Measurements from ENCODE around the gene CLBA1. TPM values are rescaled to one million over a fixed set of nuclear protein-coding genes. Genes with fewer than 3 reads are reported as not detected.

Gene CLBA1
- total RNA-seq, 4 donors from 2014 or later = 16.8 to 31.6 (median 20.9) TPM

DNA sequence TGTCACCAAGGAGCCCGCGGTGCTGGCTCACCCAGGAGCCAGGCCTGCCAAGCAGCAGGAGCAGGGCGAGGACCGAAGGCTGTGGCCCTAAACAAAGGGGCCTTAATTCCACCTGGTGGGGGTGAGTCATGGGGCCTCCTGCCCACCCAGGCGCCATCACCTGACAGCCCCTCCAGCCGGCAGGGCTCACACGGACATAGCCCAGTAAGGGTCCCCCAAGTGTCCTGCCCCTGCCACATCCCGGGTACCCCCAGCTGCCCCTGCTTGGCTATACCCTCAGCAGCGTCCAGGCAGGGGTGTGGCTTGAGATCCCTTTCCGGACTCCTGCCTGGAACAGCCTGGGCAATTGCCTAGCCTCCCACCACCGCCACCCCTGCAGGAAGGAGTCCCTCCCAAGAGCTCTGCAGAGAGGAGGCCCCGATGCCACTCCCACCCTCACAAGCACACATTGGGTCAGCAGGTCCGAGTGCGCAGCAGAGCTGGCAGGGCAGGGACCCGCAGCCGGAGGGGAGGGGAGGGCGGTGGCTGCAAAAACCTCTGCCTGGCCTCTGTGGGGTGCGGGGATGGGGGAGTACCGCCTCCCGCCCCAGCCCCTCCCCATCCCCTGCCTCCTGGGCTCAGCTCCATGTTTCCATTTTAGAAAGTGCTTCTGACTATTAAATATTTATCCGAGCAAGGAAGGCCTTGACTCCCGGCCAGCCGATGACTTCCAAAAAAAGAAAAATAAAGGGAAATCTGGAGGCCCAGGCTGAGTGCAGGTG lies 12.0 kb upstream of the CLBA1 start:
- peak overlapping the region in 1 of 3 donors; percentile 15 for H3K4me3 ChIP-seq (replicated peaks in 1 of 3)
- peaks cover 59 to 92% of the 10 kb centered on the region in 2 donors for H3K4me1 ChIP-seq
- intact Hi-C loops (cut with DNase I) = loop anchor here (2.0 to 10.0 kb wide), 2 partner anchors 73 to 149 kb away; no protein-coding TSS in a partner anchor
- no peaks in the 10 kb centered on the region for H3K36me3 ChIP-seq
- TF ChIP-seq POLR2A (IDR thresholded peaks at IDR 0.05) = no peak
- TF ChIP-seq, protein P1, sequence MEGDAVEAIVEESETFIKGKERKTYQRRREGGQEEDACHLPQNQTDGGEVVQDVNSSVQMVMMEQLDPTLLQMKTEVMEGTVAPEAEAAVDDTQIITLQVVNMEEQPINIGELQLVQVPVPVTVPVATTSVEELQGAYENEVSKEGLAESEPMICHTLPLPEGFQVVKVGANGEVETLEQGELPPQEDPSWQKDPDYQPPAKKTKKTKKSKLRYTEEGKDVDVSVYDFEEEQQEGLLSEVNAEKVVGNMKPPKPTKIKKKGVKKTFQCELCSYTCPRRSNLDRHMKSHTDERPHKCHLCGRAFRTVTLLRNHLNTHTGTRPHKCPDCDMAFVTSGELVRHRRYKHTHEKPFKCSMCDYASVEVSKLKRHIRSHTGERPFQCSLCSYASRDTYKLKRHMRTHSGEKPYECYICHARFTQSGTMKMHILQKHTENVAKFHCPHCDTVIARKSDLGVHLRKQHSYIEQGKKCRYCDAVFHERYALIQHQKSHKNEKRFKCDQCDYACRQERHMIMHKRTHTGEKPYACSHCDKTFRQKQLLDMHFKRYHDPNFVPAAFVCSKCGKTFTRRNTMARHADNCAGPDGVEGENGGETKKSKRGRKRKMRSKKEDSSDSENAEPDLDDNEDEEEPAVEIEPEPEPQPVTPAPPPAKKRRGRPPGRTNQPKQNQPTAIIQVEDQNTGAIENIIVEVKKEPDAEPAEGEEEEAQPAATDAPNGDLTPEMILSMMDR (IDR thresholded peaks at IDR 0.05) = no peak
- H3K9me3 ChIP-seq = no peaks in the 10 kb centered on the region
- H3K27me3 ChIP-seq = no peaks in the 10 kb centered on the region
- peak; percentile 74 for DNase-seq
- H3K27ac ChIP-seq = peak overlapping the region; percentile 78 to 94 (median 84)
- 26 to 33% methylated on average over 13 of the region's 23 CpGs for WGBS, 2 donors

DNA sequence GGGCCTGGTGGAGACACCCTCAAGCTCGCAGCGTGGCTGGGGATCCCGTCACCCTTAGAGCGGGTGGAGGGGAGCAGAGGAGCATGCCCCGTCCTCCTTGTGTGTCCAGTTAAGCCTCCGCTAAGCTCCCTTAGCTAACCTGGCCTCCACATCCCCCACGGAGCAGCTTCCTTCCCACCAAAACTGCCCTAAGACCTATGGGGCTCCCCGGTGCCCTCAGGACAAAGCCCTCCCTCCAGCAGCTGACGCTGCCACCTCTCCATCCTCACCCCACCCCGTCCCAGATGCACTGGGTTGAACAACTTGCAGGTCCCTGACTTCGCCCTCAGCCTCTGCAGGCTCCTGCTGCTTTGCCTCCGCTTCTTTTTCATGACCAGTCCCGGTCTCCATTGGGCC lies 11.4 kb upstream of the CLBA1 start:
- peak overlapping the region; percentile 78 to 94 (median 84) for H3K27ac ChIP-seq
- TF ChIP-seq POLR2A (IDR thresholded peaks at IDR 0.05) = no peak
- DNase-seq = no peak
- no peaks in the 10 kb centered on the region for H3K36me3 ChIP-seq
- WGBS, 2 donors = 54 to 64% methylated on average over 13 of the region's 13 CpGs
- intact Hi-C loops (cut with DNase I) = loop anchor here (2.0 to 10.0 kb wide), 2 partner anchors 73 to 149 kb away; no protein-coding TSS in a partner anchor
- H3K4me1 ChIP-seq = peaks cover 53 to 92% of the 10 kb centered on the region in 2 donors
- no peaks in the 10 kb centered on the region for H3K27me3 ChIP-seq
- no peak overlapping the region for H3K4me3 ChIP-seq (replicated peaks in 1 of 3)
- H3K9me3 ChIP-seq = no peaks in the 10 kb centered on the region

DNA sequence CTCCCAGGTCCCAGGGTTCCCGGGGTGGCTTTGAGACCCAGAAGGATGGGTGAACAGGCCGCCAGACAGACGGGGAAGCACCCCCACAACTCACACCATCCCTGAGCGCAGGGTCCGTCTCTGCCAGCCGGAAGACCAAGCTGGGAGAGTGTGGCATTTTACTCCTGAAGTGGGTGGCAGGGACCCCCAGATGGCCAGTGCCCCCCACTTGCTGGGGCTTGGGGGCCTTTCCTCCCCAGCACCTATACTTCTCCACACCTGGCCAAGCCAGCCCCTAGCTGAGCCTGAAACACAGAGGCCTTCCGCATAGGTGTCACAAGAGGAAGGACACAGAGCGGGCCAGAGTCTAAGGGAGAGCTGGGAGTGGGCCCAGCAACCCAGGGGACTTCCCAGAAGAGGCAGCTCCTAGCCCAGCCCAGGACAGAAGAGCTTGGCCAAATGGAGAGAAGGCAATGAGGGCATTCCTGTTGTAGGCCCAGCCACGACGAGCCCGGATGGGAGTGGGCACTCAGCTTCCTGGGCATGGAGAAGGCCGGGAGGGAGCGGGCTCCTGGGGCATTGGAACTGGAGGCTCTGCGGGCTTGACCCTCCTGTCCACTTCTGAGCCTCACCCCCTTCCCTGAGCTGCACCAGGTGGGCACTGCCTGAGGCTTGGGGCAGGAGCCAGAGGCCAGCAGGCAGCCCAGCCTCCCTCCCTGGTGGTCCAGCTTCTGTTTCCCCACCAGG lies 10.8 kb upstream of the CLBA1 start:
- no peaks in the 10 kb centered on the region for H3K9me3 ChIP-seq
- H3K4me3 ChIP-seq (replicated peaks in 1 of 3) = no peak overlapping the region
- intact Hi-C loops (cut with DNase I) = loop anchor here (2.0 to 10.0 kb wide), 3 partner anchors 72 to 150 kb away; no protein-coding TSS in a partner anchor
- WGBS, 2 donors = 90 to 94% methylated on average over 14 of the region's 14 CpGs
- TF ChIP-seq, protein P1 (IDR thresholded peaks at IDR 0.05) = no peak
- TF ChIP-seq POLR2A (IDR thresholded peaks at IDR 0.05) = no peak
- H3K4me1 ChIP-seq = peaks cover 52 to 97% of the 10 kb centered on the region in 2 donors
- H3K27ac ChIP-seq = peak overlapping the region in 2 of 3 donors; percentile 84 to 94
- H3K27me3 ChIP-seq = no peaks in the 10 kb centered on the region
- H3K36me3 ChIP-seq = no peaks in the 10 kb centered on the region
- no peak for DNase-seq

DNA sequence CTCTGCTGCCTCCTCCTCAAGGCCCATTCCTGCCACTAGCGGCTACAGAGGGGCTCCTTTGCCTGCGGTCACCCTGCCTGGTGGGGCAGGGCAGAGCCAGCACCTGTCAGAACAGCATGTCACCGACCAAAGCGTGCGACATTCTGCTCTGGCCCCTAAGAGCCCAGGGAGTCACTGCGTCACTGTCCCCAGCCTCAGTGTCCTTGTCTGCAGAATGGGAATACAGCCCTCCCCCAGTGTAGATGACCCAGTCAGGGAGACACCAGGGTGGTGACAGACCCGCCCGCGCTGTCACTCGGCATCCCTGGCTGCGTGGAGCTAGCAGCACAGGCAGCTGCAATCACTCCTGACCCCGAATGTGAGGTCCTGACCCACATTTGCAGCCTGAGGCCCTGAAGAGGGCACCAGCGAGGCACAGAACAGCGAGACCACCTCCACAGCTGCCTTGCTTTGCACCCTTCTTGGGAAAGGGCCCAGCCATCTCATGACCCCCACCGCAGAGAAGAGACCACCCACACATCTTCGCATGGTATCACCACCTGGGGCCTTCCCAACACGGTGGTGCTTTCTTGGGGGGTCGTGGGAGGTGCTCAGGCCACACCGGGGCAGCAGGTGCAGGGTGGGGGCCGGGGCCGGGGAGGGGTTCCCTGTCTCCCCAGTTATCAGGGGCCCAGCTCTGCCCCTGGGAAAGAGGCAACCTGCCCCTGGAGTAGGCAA lies 9.9 kb upstream of the CLBA1 start:
- no peaks in the 10 kb centered on the region for H3K36me3 ChIP-seq
- no peak overlapping the region for H3K27ac ChIP-seq
- TF ChIP-seq POLR2A (IDR thresholded peaks at IDR 0.05) = no peak
- H3K9me3 ChIP-seq = no peaks in the 10 kb centered on the region
- no peak for DNase-seq
- peaks cover 52 to 97% of the 10 kb centered on the region in 2 donors for H3K4me1 ChIP-seq
- H3K4me3 ChIP-seq (replicated peaks in 1 of 3) = no peak overlapping the region
- intact Hi-C loops (cut with DNase I) = loop anchor here (2.0 to 10.0 kb wide), 3 partner anchors 71 to 151 kb away; no protein-coding TSS in a partner anchor
- 59 to 76% methylated on average over 12 to 14 of the region's 21 CpGs for WGBS, 2 donors
- no peaks in the 10 kb centered on the region for H3K27me3 ChIP-seq

DNA sequence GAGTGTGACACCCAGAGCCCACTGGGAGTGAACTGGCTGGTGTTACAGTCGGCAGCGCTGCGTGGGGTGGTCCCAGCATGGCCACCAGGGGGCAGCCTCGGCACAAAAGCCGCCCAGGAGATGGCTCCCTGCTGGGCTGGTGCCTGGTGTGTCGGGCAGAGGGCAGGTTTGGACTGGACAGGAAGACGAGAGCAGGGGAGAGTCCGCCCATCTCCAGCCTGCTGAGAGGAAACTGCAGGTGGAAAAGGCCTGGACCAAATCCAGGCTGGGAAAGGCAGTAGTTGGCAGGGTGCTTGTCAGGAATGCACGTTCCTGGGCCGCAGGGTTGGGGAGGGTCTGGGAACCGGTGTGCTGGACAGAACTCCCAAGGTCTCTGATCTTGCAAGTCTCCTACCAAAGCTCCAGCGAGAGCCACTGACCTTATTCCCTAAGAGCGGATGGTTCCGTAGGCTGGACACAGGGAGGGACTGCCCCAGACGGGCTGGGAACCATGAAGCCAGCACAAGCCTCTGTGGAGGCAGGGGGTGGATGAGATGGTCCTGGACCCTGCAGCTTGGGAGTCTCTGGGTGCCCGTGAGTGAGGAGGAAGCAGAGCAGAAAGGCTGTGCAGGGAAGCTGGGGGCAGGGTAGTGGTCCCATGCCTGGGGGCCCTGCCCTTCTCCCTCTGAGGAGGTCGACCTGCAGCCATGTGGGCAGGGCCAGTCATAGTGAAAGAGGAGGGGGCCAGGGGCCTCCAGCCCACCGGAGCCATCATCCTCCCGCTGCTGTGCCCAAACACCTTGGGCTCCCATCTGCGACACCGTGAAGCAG lies 9.2 kb upstream of the CLBA1 start:
- Histone ChIP-seq H3K4me1 (peaks cover 52 to 94% of the 10 kb centered on the region in 2 donors), H3K4me3 (replicated peaks in 1 of 3) (no peak overlapping the region), H3K36me3 (no peaks in the 10 kb centered on the region), H3K27ac (no peak overlapping the region), H3K9me3 (no peaks in the 10 kb centered on the region), H3K27me3 (no peaks in the 10 kb centered on the region)
- intact Hi-C loops (cut with DNase I) = loop anchor here (5.0 to 10.0 kb wide), 2 partner anchors 111 to 152 kb away; no protein-coding TSS in a partner anchor
- 52 to 53% methylated on average over 12 to 18 of the region's 21 CpGs for WGBS, 2 donors
- peak; percentile 86 to 91 for DNase-seq
- no peak for TF ChIP-seq POLR2A (IDR thresholded peaks at IDR 0.05)
- TF ChIP-seq, protein P1 (IDR thresholded peaks at IDR 0.05) = peak; percentile 84 to 94 (median 88)
